HG03378 (cell line): Measurements from ENCODE around the gene ARHGEF40.

Experiments used
- ATAC-seq: cut with Tn5 transposase; IDR thresholded peaks from one replicate; pipeline ENCODE4 v1.9.1; 2021; ENCODE audit warnings: mild to moderate bottlenecking, moderate library complexity; ENCODE audit not compliant: unreplicated experiment

ARHGEF40 gene

DNA sequence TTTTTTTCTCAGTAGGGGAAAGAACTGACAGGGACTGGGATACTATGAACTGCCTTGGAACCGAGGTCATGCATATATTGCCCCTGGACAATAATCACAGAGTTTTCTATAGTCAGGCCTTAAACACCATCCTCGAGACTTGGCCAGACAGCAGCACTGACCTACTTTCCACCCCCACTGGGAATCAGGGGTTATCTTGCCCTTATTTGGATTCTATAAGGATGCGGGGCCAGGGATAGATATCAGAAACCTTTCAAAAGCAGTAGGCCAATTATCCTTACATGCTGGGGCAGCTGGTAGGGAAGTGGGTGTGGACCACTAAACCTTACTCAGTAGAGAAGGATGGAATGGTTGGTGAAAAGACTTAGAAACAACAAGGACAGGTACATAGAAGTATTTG is 26.3 kb downstream of the ARHGEF40 start:
- ATAC-seq: no peak

DNA sequence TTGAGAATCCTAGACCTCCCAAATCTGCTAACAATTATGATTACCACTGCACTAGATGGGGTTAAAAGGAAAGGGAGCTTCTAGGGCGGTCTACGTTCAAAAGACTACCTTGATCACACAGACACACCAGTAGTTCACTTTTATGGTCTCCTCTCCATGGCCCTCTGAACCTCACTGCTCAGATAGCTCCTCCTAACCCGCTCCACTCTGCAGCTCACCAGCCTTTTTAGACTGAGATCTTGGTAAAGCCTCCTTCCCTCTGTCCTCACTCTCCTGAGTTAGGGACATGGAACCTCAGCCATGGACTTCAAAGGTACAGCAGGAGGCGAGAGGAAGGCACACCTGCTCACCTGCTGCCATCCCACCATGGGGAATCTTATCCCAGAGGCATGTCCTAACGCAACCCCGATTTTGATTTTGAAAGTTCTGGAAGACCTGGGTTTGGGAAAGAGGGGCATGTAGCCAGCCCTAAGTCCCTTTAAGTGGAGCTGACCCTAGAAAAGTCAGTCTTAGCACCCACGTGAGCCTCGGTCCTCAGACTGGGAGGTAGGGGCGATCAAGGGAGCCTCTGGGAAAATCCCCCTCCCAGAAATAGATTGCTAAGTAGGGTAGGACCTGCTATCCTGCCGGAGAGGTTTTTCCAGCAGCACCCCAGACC is 27.0 kb downstream of the ARHGEF40 start:
- no peak for ATAC-seq

DNA sequence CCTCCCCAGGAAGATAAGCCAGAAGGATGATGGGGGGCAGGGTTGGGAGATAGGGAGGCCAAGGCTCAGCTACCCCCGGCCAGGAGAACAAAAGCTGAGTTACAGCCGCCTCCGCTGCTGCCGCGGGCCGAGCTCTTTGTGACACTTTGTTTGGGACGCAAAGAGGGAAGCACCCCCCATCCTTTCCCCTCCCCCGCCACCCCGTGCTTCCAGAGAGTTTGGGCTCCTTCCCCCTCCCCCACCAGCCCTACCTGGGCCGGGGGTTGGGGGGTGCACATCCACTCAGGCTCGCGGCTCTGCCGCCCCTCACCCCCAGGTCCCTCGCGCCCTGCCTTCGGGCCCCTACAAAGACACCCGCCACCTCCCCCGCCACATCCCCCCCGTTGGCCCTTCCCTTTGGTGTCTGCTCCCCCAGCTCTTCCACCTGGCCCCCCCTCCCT is 27.6 kb downstream of the ARHGEF40 start:
- ATAC-seq: no peak

DNA sequence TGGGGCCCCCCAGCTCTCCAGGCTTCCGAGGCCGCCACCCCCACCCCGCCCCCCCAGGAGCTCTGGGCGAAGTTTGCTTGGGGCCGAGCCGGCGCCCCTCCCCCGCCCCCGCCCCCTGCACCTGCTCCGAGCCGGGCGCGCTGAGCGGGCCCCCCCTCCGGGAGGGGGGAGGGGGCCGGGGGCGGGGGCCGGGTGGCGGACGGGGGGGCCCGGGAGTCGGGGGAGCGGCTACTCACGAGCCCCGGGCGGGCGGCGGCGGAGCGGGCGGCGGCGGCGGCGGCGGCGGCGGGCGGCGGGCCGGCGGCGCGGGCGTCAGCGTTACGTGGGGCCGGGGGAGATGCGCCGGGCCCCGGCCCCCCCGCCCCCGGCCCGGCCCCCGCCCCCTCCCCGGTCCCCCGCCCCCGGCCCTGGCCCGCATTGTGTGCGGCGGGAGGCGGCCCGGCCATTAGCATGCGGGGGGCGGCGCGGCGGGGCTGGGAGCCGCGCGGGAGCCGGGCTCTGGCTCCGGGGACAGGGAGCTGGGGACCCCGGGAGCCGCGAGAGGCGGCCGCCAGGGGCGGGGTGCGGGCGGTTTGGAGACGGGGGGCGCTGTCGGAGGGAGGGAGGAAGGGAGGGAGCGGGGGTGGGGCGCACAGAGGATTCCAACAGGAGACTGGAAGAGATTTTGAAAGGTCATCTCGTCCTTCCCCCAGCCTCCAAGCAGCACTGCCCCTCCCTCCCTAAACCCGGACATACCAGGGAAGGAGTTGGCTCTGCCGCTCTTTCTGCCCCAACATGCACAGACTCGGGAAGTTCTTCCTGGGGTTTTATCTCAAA is 28.2 kb downstream of the ARHGEF40 start, which contains the start of gene ZNF219:
Gene ZNF219, minus strand, starts transcription at position 580 of the 816 bp plus-strand sequence. CDS start 5,064 bp downstream, outside the sequence.
- ATAC-seq: no peak

DNA sequence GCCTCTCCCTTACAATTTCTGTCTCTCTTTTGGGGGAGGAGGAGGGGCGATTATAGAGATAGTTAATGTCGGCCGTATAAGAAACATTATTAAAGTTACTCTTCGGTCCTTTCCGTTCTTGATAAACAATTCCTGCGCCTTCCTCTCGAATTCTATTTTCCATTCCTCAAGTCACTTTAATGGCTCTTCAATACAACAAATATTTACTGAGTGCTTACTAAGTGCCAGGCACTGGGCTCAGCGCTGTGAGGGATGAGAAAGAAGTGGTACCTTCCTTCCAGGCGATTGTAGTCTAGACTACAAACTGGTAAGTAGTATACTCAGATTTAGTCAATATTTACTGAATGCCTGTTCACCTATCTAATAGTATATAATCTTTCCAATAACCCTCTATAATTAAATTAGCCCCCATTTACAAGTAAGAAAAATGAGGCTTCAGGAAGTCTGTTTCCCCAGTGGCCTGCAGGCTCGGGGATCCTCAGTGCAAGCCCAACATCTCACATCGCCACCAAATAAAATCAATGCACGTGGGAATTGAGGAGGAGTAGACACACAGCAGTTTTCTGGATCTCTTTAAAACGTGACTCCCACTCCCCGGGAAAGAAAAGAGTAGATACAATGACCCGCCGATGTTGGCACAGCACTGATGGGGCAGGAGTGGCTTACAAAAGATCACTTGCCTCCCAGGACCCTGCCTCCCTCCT is 28.9 kb downstream of the ARHGEF40 start:
- ATAC-seq: no peak

DNA sequence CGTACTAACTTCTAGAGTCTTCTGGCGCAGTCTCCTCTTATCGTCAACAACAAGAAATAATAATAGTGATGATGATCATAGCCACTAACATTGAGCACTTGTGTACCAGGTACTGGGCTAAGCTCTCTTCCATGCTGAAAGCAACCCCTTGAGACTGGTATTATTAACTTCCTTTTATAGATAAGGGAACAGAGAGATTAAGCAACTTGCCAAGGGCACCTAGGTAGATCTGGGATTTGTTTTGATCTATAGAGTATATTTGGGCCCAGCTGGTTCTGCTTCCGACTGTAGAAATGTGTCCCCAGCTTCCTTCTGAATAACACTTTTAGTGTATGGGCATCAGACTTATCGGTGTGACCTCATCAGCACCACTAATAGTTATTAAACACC is 29.5 kb downstream of the ARHGEF40 start:
- no peak for ATAC-seq

DNA sequence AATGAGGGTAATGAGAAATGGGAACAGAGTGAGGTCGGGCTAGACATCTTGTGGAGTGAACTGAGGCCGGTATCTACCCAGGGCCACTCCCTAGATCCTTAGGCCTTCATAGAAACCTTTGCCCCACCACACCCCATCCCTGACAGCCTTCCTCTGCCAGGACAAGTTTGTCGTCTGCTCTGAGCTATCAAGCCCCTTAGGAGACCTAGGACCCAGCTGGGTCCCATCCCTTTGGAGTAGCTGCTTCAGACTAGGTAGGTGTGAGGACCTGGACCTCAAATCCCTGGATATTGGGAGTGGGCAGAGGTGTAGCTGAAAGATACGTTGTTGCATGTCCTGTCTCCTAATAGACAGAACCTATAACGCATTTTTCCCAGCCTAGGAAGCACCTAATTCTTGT is 30.8 kb downstream of the ARHGEF40 start, which contains the start of gene TMEM253:
Gene TMEM253, plus strand, starts transcription at position 136 of the 400 bp plus-strand sequence. CDS start 278 bp downstream, outside the sequence.
- no peak for ATAC-seq

DNA sequence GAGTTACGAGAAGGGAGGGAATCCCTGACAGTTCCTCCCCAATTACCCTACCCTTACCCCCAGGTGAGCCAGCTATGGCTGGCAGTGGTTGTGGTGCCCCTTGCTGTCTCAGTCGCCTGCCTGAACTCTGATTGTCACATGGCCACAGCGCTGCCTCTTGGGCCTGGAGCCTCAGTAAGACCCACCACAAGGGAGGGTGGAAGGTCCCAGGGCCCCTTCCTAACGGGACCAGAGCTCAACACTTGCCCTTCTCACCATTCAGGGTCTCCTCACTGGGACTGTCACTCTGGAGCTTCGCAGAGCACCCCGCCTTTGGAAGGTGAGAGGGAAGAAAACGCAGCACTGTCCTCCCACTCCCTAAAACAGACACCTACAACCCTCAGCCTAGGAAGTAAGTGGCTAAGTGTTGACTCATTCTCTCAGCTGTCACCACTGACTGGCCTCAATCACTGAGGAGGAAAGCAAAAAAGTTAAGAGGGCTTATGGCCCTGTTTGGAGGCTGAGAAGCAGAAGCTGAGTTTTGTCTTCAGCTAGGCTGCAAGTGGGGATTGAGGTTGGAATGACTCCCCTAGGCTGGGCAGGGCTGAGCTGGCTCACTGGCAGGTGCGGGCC is 31.8 kb downstream of the ARHGEF40 start:
- no peak for ATAC-seq

GRCh38 chr14:21102521-21103410 is 32.7 kb downstream of the ARHGEF40 start:
- no peak for ATAC-seq

- ATAC-seq: no peak
These were observed 33.3 kb downstream of the ARHGEF40 start for GRCh38 chr14:21103411-21103709.

- peak; percentile 87 for ATAC-seq
These were observed 33.8 kb downstream of the ARHGEF40 start for GRCh38 chr14:21103710-21104447.

DNA sequence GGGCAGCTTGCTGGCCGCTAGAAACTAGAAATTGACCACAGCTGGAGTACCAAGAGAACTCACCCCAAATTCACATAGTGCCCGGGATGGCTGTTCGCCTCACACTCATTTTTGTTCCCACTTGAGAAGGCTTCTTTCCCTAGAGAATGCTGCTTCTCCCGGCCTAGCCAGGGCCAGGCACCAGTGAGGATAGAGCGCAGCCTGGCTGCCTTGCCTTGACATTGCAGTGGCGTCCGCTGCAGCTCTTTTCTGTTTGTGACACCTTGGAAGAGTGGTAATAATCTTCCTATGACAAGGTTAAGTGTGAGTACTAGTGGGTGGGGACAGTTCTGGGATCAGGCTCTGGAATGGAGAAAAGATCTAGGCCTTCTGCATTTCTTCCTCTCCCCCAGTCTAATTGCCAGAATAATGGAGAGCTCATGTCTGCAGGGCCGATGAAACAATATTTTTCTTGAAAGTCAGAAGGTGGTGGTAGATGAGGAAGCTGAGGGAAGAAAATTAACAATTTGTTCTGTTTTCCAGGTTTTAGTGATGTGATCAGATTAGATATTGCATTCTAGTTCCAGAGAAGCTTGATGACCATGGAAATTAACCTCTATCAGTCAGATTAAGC is 34.5 kb downstream of the ARHGEF40 start:
- ATAC-seq: peak; percentile 35

- ATAC-seq: no peak
These were observed 35.0 kb downstream of the ARHGEF40 start for GRCh38 chr14:21105095-21105494.

DNA sequence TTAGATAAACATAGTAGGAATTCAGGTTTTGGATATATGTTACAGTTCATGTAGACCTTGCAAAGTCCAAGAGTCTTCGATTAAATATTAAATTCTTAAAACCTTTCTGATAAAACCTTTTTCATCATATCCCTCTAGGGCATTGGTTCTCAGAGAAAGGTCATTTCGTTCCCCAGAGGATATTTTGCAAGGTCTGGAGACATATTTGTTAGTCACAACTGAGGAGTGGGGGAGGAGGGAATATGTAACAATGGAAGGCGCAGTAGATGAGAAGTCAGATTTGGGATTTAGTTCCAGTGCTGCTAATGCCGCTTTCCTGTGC is 36.0 kb downstream of the ARHGEF40 start:
- ATAC-seq: no peak

DNA sequence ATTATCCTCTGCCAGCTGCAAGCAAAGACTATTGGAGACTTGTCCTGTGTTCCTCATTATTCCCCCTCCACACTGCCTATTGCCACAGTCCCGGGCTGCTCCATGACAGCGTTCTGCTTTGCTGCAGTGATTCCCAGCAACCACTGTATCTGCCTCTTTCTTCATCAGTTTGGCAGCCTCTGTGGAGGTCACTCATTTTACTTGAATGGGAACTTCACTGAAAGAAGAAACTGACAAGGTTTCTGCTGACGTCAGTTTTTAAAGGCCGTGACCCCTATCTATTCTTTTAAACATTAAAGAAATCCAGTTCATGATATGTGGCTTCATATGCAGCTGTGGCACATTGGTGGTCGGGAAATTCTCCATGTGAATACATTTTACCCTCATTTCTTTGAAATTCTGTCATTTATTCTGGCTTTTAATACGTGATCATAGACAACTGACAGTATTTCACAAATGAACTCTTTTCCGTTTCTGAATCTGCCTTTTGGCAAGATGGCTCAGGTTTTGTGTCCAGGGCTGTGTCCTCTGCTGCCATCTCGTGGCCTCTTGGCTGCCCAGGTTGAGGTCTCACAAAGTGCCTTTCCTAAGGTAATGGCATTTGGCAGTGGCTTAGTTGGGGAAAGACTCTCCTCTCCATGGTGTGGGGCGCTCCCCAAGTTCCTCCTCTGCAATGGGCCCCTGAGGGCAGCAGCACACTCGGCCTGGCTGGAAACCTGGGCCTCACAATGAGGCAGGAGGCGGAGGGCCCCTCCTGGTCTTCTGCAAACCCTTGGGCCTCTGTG is 36.6 kb downstream of the ARHGEF40 start:
- ATAC-seq: no peak

GRCh38 chr14:21107283-21107800 is 37.2 kb downstream of the ARHGEF40 start:
- no peak for ATAC-seq

DNA sequence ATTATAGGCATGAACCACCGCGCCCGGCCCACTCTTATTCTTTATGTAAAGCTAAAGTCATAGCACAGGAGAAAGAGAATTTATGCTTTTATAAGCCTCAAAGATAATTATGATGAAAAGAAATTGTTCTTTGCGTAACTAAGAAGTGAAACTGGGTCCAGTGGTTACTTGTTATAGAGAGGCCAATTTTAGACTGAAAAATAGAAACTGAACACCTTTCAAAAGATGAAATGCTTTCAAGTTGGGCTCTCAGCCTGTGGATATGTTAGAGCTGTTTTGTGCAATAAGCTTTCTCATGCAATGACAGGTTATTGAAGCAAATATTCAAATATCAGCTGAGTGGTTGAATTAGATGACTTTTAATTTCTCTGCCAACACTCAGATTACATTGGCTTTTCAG is 38.7 kb downstream of the ARHGEF40 start:
- ATAC-seq: no peak
